HG03097 (cell line): ENCODE results near the gene TENT4B.

Experiments used
- ATAC-seq: cut with Tn5 transposase; IDR thresholded peaks from one replicate; pipeline ENCODE4 v1.9.1; 2021; ENCODE audit not compliant: unreplicated experiment, low FRiP score

Gene TENT4B

DNA sequence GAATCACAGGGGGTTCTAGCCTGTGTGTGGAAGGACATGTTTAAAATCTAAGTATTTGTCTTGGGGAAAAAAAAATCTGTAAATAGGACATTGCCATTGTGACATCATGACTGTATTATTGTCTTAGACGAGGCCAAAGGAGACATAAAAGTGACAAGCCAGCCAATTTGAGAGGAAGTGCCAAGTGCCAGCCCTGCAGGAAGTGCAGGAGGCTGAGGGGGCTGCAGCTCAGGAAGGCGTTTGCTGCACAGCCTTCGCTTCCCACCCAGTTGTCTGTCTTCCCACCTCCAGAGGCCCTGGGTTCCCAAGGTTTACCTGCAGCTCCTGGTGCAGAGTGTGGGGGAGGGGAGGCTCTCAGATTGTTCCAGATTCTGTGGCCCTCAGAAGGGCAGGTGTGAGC, 114.5 kb downstream of the TENT4B start:
- no peak for ATAC-seq

DNA sequence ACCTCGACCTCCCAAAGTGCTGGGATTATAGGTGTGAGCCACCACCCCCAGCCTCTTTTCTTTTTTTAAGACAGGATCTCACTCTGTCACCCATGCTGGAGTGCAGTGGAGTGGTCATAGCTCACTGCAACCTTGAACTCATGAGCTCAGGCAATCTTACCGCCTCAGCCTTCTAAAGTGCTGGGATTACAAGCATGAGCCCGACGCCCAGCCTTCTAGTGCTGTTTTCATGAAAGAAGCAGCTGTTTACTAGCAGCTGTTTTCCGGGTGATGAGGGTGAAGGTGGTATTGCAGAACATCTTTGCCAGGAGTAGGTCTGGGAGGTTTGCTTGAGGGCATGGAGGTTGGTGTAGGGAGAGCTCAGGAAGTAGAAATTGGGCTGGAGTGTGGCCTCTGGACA, 115.2 kb downstream of the TENT4B start:
- no peak for ATAC-seq

DNA sequence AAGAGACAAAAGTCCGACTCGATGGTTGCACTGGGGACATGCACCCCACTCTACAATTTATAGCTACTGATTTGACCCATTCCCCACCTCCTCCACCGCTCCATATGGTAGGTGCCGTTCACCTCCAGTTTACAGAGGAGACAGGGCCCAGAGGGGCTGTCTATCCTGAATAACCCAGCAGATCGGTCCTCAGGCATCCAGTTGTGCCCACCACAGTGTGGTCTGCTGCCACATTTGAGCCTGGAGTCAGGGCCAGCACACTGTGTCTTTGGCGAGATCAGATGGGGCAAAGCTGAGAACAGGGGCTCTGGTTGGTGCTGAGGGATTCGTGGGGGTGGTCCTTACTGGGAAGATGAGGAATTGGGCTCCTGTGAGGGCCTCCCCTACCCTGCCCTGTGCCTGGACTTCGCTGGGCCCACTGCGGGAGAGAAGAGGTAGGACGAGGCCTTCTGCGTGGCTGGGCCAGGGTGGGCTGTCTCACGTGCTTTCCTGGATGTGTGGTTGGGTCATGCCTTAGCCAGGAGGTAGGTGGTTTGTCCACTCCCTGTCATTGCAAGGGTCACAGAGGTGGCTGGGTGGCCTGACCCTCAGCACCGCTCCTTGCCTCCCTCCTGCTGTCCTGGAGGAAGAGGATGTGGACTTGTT, 116.1 kb downstream of the TENT4B start:
- no peak for ATAC-seq

DNA sequence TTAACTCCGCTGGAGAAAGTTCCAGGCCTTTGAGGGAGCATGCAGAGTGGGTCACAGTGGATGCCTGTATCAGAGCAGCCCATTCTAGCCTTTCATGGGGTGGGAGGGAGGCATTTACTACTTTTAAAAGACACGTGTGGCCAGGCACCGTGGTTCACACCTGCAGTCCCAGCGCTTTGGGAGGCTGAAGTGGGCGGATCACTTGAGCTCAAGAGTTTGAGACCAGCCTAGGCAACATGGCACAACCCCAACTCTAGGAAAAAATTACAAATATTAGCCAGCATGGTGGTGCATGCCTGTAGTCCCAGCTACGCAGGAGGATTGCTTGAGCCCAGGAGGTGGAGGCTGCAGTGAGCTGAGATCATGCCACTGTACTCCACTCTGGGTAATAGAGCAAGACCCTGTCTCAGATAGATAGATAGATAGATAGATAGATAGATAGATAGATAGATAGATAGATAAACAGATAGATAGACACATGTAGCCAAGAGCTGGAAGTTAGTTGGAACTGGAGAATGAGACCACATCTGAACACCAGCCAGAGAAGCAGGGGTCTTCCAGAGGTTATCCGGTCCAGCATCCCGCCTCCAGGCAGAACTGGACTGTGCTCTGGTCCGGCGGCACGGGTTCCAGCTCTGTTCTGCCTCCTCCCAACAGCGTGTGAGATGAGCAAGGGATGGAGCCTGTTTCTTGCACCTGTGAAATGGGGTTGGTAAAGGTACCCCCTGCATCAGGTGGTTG, 116.8 kb downstream of the TENT4B start:
- no peak for ATAC-seq

DNA sequence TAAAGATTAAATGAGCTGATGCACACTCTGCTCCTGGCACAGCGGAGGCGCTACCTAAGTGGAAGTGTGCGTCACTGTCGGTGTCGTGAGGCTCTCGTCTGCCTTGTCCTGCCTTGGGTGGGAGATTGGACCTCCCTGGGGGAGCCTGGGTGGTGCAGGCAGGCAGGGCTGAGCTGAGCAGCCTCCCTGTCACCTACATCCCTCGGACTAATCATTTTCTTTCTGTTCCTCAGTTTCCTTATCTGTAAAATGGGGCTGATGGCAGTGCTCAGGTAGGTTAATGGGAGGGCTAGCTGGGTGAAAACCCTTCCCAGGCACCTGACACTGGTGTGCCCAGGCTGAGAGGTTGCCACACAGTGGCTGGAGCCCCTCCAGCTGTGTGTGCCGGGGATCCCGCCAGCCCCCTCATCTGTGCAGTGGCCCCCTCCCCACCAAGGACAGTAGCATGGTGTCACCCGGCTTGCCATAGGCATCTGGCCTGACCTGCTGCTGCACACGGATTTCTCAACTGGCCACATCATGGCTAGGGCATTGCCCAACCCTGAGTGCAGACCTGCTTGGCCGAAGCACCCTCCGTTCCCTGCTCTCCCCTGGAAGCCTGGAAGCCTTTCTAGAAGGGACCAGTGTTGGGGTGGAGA, 117.5 kb downstream of the TENT4B start:
- ATAC-seq, result no peak

DNA sequence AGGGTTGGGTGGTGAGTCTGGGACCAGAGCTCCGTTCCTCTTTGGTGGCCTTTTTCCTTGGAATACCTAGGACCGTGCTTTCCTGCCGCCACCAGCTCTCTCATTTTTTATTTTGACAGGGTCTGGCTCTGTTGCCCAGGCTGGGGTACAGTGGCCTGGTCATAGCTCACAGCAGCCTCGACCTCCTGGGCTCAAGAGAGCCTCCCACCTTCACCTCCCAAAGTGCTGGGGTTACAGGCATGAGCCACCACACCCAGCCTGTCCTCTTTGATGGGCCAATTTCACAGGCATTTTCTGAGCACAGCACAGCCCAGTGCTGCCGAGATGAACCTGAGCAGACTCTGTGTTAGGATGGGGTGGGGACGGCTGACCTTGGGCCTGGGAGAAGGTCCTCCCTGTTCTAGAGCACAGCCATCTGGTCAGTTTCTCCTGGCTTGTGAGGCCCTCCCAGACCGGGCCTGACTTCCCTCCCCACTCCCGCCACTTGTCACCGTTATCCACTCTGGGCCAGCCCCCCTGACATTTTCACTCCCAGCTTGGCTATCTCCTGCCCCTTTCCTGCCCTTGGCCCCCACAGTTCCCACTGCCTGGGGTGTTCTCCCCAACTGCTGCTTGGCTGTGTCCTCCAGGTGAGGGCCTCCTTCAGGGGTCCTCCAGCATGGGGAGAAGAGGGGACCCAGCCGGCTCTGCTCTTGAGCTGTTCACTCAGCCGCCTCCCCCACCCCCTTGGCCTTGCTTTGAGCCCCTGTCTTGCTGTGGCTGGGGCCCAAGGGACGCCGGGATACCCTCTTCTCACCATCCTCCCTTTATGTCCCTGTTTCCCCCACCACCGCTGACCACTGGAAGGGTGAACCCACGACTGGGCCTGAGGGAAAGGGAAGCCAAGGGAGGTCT, 118.3 kb downstream of the TENT4B start:
- ATAC-seq, result no peak

DNA sequence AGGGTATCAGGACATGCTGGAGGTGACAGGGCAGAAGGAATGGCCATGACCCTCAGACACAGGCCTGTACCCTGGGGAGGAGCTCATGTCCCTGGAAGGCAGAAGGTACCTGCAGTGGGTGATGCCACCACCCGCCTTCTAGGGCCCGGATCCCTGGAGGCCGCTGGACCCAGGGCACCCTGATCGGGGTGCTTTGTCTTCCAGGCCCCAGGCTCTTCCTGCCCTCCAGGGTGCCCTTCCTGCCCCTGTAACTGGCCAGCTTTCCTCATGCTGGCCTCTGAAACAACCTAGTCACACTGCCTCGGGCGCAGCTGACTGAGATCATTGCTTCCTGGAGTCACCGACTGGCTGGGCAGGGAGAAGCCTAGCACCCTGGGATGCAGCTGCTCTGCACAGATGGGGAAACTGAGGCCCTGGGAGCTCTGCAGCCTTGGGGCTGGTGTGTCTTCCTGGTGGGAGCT, 119.0 kb downstream of the TENT4B start:
- ATAC-seq, result no peak

DNA sequence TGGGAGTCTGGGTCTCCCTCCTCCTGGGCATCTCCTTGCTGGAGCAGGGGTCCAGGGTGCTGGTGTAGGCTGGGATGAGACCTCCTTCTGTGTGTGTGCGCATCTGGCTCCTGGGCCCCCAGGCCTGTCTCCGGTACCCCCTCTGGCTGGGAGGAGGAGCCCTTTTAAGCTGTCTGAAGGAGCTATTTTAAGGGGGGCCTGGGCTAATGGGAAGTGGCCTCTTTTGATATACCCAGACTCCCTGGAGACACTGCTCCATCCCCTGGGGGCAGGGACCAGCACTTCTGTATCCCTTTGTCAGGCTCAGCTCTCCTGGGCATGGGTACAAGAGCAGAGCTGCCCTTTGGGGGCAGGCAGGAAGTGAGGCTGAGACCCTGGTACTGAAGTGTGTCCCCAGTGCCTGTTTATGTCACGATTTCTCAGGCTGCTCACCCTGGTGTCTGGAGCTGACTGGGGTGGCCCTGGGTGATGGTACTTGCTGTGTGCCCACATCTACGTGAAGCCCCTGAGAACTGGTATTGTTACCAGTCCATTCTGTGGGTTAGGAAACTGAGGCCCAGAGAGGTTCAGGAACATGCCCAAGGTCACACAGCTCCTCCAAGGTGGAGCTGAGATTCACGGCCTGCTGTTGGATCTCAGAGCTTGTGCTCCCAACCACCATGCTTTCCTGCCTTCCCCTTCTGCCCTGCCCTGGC, 119.7 kb downstream of the TENT4B start:
- no peak for ATAC-seq

DNA sequence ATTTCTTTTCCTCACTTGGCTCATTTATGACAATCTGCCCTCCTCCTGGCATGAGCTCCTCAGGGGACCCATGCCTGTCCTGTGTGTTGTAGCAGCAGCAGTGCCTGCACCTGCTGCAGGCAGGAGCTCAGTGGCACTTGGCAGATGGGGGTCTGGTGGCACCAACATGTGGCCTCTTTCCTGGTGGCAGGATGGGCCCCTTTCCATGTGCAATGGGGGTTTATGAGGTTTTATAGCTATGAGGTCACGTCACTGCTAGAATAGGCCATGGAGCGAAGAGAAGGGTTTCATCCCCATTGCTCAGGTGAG, 120.2 kb downstream of the TENT4B start:
- ATAC-seq, result no peak

DNA sequence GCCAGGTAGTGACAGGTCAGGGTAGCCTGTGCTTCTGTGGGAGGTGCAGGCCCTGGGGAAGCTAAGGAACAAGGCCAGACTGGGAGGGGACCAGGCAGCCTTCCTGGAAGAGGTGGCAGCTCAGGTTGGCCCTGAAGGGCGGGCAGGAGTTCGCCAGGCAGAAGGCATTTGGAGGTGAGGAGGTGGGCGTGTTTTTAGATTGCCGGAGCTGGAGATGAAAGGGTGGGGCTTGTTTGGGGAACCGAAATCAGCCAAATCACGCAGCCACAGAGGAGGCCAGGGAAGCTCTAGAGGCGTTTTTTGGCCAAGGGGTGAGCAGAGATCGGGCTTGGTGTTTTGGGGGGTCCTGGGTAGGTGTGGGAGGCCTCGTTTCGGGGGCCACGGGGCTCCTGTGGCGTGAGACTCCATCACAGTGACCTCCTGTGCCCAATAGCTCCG, 120.8 kb downstream of the TENT4B start:
- ATAC-seq, result no peak

DNA sequence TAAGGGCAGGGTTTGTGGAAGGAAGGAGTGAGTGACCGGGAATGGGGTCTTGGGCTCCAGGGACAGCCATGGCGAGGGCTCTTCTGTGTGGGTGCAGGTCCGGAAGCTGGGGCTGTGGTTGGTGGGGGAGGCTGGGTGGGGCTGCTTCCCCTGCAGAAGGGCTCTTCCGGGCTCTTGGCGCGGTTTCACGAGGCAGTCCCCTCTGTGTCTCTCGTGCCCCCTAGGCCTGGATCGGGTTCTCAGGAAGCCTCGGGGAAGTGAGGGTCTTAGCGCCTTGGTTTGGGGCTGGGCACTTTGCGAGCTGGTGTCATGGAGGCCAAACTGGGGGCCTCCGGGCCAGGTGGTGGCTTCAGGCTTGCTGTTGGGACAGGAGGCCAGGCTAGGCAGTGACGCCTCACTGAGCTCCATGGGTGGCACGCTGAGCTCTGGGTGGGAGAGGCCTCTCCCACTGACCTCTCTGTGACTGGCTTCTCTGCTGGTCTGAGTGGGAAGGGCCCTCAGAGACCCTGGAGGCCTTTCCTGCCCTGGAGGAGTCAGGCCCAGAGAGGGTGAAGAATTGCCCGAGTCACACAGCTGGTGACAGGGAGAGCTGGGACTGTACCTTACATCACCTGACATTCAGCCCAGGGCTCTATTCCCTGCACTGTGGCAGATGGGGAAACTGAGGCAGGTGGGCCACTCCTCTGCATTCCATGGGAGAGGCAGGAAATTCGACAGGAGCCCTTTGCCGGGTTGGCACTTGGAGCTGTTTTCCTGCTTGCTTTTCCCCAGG, 121.4 kb downstream of the TENT4B start:
- ATAC-seq, result no peak

DNA sequence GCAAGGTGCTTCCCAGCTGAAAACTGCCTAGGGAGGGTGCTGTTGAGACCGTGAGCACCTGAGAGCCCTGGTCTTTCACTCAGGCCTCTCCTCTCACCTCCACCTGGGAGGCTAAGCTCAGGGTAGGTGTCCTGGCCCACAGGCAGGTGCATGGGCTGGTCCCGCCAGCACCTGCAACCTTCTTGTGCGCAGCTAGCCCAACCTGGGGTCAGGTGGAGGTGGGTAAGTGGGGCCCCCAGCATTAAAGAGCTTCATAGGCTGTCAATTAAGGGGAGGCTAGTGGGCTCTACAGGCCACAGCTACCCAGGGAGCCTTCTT, 122.0 kb downstream of the TENT4B start:
- no peak for ATAC-seq

DNA sequence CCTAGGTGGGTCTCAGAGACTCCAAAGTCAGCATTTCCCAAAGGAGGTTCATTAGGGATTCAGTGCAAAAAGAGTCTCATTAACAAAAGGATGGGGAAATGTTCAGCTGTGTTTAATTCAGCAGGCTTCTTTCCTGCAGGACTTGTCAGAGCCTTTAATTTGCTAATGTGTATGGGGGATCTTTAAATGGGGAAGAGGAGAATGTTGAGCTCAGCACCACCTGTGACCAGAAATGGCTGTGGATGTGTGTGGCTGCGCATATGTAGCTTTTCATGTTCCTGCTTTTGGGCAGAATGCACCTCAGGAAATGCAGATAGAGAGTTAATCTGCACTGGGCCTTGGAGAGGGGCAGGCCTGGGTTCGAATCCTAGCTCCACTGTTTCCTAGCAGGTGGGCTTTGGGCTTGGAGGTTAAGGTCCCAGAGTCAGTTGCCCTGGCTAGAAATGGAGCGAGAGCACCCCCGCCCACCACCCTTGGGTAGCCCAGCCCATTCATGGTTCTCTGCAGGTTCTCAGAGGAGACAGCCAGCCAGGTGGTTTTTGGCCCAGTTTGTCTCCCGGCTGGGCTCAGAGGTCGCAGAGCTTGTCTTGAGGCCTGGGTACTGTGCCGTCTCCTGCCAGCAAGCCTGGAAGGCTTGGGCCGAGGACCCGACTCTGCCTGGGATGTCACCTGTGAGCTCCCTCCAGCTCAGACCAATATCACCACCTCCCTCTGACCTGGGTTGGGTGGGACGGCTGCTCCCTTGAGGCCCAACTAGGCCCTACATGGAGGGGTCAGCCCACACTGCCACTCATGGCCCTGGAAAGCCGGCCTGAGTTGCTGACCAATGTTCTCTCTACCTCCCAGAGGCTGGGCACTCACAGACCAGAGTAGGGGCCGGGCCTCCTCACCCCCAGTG, 122.6 kb downstream of the TENT4B start:
- ATAC-seq, result no peak

DNA sequence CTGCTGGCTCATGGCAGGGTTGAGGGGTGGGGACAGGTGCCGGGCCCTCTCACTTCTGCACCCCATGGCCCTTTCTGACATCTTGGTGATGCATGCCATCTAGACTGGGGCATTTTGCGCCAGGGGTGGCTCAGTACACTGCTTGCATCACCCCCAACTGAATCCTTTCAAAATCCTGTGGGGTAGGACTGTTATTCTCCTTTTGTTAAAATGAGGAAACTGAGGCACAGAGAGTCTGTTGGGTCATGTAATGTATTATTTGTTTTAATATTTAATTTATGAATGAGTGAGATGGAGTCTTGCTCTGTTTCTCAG, 123.2 kb downstream of the TENT4B start:
- ATAC-seq, result no peak

DNA sequence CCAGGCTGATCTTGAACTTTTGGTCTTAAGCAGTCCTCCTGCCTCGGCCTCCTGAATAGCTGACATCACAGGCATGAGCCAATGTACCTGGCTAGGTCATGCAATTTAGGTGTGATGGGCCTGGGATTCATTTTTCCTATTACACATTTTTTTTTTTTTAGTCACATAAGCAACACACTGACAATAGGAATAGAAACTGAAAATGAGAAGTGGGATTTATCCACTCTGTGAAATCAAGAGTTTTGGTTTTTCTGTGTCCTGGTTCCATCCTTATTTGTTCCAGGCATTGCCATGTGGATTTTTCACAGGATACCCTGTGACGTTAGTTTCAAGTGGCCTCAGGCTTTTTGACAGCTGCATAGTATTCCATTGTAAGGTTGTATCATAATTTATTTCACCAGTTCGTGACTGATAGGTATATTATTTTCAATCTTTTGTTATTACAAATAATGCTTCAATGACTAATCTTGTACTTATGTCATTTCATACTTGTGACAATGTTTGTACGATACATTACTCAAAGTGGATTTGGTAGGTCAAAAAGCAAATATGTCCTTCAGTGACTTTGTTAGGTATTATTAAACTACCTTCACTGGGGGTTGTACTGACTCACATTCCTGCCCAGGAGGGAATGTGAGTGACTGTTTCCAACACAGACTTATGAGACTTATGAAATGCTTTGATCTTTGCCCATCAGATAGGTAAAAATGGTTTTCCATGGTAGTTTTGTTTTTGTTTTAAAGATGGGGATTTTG, 123.9 kb downstream of the TENT4B start:
- no peak for ATAC-seq

DNA sequence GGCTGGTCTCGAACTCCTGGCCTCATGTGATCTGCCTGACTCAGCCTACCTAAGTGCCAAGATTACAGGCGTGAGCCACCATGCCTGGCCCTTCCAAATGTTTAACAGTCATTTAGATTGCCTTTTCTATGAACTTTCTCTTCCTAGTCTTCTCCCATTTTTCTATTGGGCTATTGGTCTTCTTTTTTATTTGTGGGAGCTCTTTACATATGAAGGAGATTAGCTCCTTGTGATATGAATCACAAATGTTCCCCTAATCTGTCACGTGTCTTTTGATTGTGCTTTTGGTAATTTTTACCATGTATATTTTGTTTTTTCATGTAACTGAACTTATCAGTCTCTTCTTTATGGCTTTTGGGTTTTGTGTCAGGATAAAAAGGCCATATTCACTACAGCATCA, 125.1 kb downstream of the TENT4B start:
- ATAC-seq, result no peak

DNA sequence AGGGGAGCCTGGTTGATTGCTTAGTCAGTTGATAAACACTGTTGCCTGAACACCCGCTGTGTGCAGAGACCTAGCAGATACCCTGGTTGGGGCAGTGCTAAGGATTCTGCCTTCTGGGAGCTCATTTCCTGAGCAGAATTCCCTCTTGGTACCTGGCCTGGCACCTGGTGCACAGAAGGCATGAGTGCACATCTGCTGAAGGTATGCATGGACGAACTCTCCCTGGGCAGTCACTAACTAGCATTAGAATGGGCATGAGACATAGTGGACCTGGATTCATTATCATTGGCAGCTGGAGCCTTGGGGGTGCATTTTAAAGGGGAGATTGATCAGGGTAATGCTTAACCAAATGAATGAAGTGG, 126.4 kb downstream of the TENT4B start:
- no peak for ATAC-seq

DNA sequence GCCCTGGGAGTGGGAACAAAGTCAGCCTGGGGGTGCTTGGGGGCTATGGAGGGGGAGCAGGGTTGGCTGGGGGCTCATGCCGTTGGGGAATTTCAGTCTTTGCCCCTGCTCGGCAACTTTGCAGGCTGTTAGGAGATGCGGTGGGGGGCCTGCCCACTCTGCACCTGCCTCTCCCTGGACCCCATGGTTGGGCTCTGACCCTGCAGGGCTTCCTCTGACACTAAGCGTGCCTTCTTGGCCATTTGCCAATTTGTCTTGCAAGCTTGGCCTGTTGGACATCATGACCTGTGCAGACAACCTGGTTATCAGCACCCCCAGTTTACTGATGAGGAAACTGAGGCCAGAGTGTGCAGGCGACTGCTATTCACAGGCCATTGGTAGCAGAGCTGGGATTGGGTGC, 127.8 kb downstream of the TENT4B start:
- no peak for ATAC-seq
